IMR-90 (cell line): Measurements from ENCODE around the gene TMEM43.
"Not testable (repeated sequence)": the region's sequence is repeated elsewhere in the genome, so short reads cannot be mapped to it uniquely, and the experiment has no call there.

Experiments
- CEBPB ChIP-seq: IDR thresholded peaks from 2 replicates; pipeline ENCODE4 v1.6.1; 2012; ENCODE audit warnings: low read depth, low read length, improper control_type of control experiment
- CHD1 ChIP-seq: IDR thresholded peaks from 2 replicates; pipeline ENCODE4 v1.6.1; 2012; ENCODE audit warnings: low read depth, low read length, improper control_type of control experiment
- CTCF ChIP-seq: conservative IDR thresholded peaks from 2 replicates; pipeline ENCODE4 v1.5.1; 2012; ENCODE audit warnings: mild to moderate bottlenecking, low read depth, low read length, improper control_type of control experiment
- FOS ChIP-seq: fragments of 150-350 bp; IDR thresholded peaks from 2 replicates; pipeline ENCODE4 v1.6.1; 2016; ENCODE audit warnings: low read depth, low read length
- MAFK ChIP-seq: IDR thresholded peaks from 2 replicates; pipeline ENCODE4 v1.6.1; 2012; ENCODE audit warnings: low read depth, low read length, improper control_type of control experiment
- MAZ ChIP-seq: IDR thresholded peaks from 2 replicates; pipeline ENCODE4 v1.6.1; 2012; ENCODE audit warnings: low read depth, mild to moderate bottlenecking, low read length, improper control_type of control experiment, moderate library complexity, borderline replicate concordance
- MXI1 ChIP-seq: IDR thresholded peaks from 2 replicates; pipeline ENCODE4 v1.6.1; 2012; ENCODE audit warnings: low read depth, mild to moderate bottlenecking, low read length, moderate library complexity, borderline replicate concordance
- POLR2A ChIP-seq: IDR thresholded peaks from 2 replicates; pipeline ENCODE4 v1.6.1; 2012; ENCODE audit warnings: mild to moderate bottlenecking, low read depth, low read length
- RAD21 ChIP-seq: IDR thresholded peaks from 2 replicates; pipeline ENCODE4 v1.6.1; 2012; ENCODE audit warnings: low read length, improper control_type of control experiment
- RCOR1 ChIP-seq: IDR thresholded peaks from 2 replicates; pipeline ENCODE4 v1.6.1; 2012; ENCODE audit warnings: mild to moderate bottlenecking, low read length, improper control_type of control experiment; ENCODE audit not compliant: insufficient replicate concordance
- RFX5 ChIP-seq: IDR thresholded peaks from 2 replicates; pipeline ENCODE4 v1.8.0; 2012; ENCODE audit warnings: low read depth, mild to moderate bottlenecking, low read length, moderate library complexity
- SMC3 ChIP-seq: fragments of 150-350 bp; IDR thresholded peaks from 2 replicates; pipeline ENCODE4 v1.6.1; 2016; ENCODE audit warnings: low read depth, mild to moderate bottlenecking, antibody characterized with exemption, low read length, moderate library complexity
- TF ChIP-seq, protein P1 (sequence below): fragments of 150-350 bp; IDR thresholded peaks from 2 replicates; pipeline ENCODE4 v1.6.1; 2016; ENCODE audit warnings: low read depth, mild to moderate bottlenecking, low read length, moderate library complexity, borderline replicate concordance
- TF ChIP-seq, protein P2 (sequence below): fragments of 150-350 bp; IDR thresholded peaks from 2 replicates; pipeline ENCODE4 v1.6.1; 2017; ENCODE audit warnings: mild to moderate bottlenecking, antibody characterized with exemption, low read length, low read depth

DNA sequence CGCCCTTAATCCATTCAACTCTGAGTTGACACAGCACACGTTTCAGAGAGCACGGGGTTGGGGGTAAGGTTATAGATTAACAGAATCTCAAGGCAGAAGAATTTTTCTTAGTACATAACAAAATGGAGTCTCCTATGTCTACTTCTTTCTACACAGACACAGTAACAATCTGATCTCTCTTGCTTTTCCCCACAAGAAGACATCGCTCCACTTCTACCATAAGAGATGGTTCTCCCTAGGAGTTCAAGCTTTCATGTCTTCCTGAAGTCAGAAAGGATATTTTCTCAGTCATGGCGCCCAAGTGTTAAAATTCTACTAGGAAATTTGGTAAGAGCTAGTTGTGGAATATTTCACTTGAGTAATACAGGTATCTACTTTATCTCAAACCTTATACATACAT, 32.9 kb upstream of the TMEM43 start:
- TF ChIP-seq CTCF, FOS, POLR2A, MAFK, RFX5, CHD1, RAD21, SMC3, RCOR1, MAZ, CEBPB, MXI1: not testable (repeated sequence)
- TF ChIP-seq, protein P1, sequence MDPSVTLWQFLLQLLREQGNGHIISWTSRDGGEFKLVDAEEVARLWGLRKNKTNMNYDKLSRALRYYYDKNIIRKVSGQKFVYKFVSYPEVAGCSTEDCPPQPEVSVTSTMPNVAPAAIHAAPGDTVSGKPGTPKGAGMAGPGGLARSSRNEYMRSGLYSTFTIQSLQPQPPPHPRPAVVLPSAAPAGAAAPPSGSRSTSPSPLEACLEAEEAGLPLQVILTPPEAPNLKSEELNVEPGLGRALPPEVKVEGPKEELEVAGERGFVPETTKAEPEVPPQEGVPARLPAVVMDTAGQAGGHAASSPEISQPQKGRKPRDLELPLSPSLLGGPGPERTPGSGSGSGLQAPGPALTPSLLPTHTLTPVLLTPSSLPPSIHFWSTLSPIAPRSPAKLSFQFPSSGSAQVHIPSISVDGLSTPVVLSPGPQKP, result not testable (repeated sequence)
- TF ChIP-seq, protein P2, sequence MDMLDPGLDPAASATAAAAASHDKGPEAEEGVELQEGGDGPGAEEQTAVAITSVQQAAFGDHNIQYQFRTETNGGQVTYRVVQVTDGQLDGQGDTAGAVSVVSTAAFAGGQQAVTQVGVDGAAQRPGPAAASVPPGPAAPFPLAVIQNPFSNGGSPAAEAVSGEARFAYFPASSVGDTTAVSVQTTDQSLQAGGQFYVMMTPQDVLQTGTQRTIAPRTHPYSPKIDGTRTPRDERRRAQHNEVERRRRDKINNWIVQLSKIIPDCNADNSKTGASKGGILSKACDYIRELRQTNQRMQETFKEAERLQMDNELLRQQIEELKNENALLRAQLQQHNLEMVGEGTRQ, result not testable (repeated sequence)
